Nephron (organoid): Measurements from ENCODE around the gene RPL29.
A peak's percentile ranks its signal among the peaks of the same experiment; 100 is the strongest.

Experiments used
- H3K27ac Mint-ChIP-seq, 3 experiments: 2 replicates each; pipeline ENCODE4 v1.8.0; 2020; ENCODE audit warnings: mixed read lengths in 3 of 3, mild to moderate bottlenecking in 2 of 3, moderate library complexity in 1 of 3
- H3K27me3 Mint-ChIP-seq: 2 replicates; pipeline ENCODE4 v1.8.0; 2021; ENCODE audit warnings: low read depth, mild to moderate bottlenecking, moderate library complexity, mixed read lengths
- H3K36me3 Mint-ChIP-seq: 2 replicates; pipeline ENCODE4 v1.8.0; 2020; ENCODE audit warnings: low read depth, mixed read lengths
- H3K4me1 Mint-ChIP-seq: 2 replicates; pipeline ENCODE4 v1.8.0; 2020; ENCODE audit warnings: mixed read lengths
- H3K4me3 Mint-ChIP-seq, 3 experiments: 2 replicates each; pipeline ENCODE4 v1.8.0; 2020; ENCODE audit warnings: mild to moderate bottlenecking in 3 of 3, mixed read lengths in 3 of 3, moderate library complexity in 2 of 3
- H3K9me3 Mint-ChIP-seq: 2 replicates; pipeline ENCODE4 v1.8.0; 2020; ENCODE audit warnings: mixed read lengths
- CTCF ChIP-seq, 3 experiments: fragments of 200-600 bp; sonication (generic); IDR thresholded peaks; one replicate each; pipeline ENCODE4 v1.5.0; 2021; ENCODE audit warnings: antibody characterized with exemption in 3 of 3; ENCODE audit not compliant: unreplicated experiment in 3 of 3

RPL29 gene

GRCh38 chr3:51964521-51964920, 31.2 kb downstream of the RPL29 start:
- H3K9me3 Mint-ChIP-seq, result no peaks in the 10 kb centered on the region
- peaks cover 3% of the 10 kb centered on the region for H3K36me3 Mint-ChIP-seq
- H3K27me3 Mint-ChIP-seq, result peaks cover 3% of the 10 kb centered on the region
- H3K4me3 Mint-ChIP-seq, result peak overlapping the region; percentile 82 to 97 (median 94)
- peaks cover 56% of the 10 kb centered on the region for H3K4me1 Mint-ChIP-seq
- TF ChIP-seq CTCF (IDR thresholded peaks at IDR 0.05; ENCODE audit: unreplicated experiment in 3 of 3), result no peak
- peak overlapping the region; percentile 27 to 83 (median 42) for H3K27ac Mint-ChIP-seq

DNA sequence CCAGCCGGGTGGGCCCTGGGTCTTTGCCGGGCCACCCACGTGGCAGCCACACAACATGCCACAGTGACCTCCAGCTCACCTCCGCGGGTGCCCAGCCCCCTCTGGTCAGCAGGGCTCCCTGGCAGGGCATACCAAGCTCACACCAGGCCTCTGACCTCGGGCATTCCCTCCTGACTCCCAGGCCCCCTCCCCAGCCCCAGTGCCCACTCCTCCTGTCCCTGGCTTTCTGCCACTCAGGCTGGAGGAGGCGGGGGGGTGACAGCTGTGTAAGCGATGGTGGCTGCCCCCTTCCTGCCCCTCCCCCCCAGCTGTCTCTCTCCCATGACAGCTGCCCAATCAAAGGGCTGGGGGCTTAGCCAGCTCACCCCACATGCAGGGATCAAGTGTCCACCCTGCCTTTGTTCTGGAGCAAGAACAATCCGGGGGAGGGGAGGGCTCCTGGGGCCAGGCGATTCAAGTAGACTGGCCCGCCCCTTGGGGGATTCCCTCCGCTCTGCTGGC, 31.7 kb downstream of the RPL29 start:
- peaks cover 3% of the 10 kb centered on the region for H3K36me3 Mint-ChIP-seq
- peaks cover 3% of the 10 kb centered on the region for H3K27me3 Mint-ChIP-seq
- peak overlapping the region; percentile 27 to 83 (median 42) for H3K27ac Mint-ChIP-seq
- no peaks in the 10 kb centered on the region for H3K9me3 Mint-ChIP-seq
- peak overlapping the region; percentile 82 to 97 (median 94) for H3K4me3 Mint-ChIP-seq
- peaks cover 52% of the 10 kb centered on the region for H3K4me1 Mint-ChIP-seq
- TF ChIP-seq CTCF (IDR thresholded peaks at IDR 0.05; ENCODE audit: unreplicated experiment in 3 of 3), result no peak

GRCh38 chr3:51962854-51963530, 32.7 kb downstream of the RPL29 start:
- Mint-ChIP-seq H3K27ac (peak overlapping the region in 1 of 3 experiments; percentile 70), H3K4me1 (peaks cover 43% of the 10 kb centered on the region), H3K36me3 (peaks cover 10% of the 10 kb centered on the region), H3K27me3 (peaks cover 3% of the 10 kb centered on the region), H3K9me3 (no peaks in the 10 kb centered on the region), H3K4me3 (peak overlapping the region in 2 of 3 experiments; percentile 26 to 69)
- no peak for TF ChIP-seq CTCF (IDR thresholded peaks at IDR 0.05; ENCODE audit: unreplicated experiment in 3 of 3)

DNA sequence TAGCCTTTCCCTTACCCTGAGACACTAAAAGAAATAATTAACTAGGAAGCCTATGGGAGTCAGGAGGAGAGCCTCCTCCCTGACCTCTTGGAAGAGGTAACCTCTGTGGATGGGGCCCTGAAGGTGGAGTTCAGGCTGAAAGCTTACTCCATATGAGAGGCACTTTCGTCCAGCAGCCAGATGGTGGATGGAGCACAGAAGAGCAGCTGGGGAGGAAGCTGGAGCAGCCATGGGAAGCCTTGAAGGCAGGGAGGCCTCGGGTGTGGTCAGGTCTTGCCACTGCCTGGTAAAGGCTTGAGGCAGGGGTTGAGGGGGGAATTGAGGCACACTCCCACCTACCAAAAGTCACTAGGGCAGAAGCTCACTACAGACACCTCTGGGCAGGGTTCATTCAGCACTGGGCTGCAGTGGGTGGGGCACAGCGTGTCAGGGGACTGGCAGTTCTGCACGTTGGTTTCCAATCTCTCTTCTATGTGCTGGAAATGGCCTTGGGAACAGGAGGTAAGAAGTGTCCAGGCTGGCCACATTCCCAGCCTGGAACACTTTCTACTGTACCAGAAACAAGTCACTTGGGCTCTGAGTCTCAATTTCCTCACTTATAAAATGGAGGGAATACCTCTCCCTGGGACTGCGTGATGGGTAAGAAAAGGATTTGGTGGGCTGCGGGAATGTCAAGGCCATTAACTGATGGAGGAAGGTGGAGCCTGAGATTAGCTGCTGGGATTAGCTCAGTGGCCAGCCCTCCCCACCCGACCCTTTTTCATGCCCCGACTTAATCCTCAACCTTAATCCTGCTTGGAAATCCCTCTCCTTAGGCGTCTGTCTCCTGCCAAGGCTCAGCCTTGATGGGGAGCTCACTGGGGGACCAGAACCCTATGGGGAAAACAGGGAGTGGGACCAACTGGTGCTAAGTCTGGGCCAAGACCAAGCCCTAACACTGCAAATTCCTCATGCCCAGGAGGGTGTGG, 33.8 kb downstream of the RPL29 start:
- peaks cover 3% of the 10 kb centered on the region for H3K27me3 Mint-ChIP-seq
- H3K27ac Mint-ChIP-seq, result peak overlapping the region in 1 of 3 experiments; percentile 69
- peaks cover 43% of the 10 kb centered on the region for H3K4me1 Mint-ChIP-seq
- no peak for TF ChIP-seq CTCF (IDR thresholded peaks at IDR 0.05; ENCODE audit: unreplicated experiment in 3 of 3)
- H3K4me3 Mint-ChIP-seq, result peak overlapping the region in 2 of 3 experiments; percentile 23 to 65
- H3K36me3 Mint-ChIP-seq, result peaks cover 10% of the 10 kb centered on the region
- H3K9me3 Mint-ChIP-seq, result no peaks in the 10 kb centered on the region

- Mint-ChIP-seq H3K4me3 (no peak overlapping the region), H3K4me1 (peaks cover 43% of the 10 kb centered on the region), H3K36me3 (peaks cover 10% of the 10 kb centered on the region), H3K9me3 (no peaks in the 10 kb centered on the region), H3K27me3 (peaks cover 3% of the 10 kb centered on the region), H3K27ac (no peak overlapping the region)
- no peak for TF ChIP-seq CTCF (IDR thresholded peaks at IDR 0.05; ENCODE audit: unreplicated experiment in 3 of 3)
Measured at GRCh38 chr3:51961011-51961410, 34.7 kb downstream of the RPL29 start.
